ENCODE results near the gene NRIP3.
"Not testable (repeated sequence)": the region's sequence is repeated elsewhere in the genome, so short reads cannot be mapped to it uniquely, and the experiment has no call there.

The NRIP3 gene

DNA sequence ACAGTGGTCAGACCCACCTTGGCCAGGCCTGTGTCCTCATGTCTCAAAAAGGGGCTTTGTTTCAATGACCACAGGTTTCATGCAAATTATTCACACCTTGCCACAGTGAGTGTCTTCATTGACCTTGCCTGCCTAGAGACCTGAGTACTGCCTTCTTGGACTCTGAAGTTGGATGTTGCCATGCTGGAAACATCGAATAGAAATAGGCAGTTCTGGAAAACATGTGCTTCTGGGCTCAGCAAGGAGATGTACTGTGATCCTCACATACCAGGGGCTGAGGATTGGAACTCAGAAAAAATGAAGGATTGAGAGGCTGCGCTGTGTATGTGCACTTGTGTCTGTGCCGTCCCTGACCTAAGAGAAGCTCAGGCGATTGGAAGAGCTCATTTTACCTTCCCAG, 9.6 kb upstream of the NRIP3 start:
- DNase-seq (ENCODE audit: low read depth): no peak
- TF ChIP-seq, protein P1, sequence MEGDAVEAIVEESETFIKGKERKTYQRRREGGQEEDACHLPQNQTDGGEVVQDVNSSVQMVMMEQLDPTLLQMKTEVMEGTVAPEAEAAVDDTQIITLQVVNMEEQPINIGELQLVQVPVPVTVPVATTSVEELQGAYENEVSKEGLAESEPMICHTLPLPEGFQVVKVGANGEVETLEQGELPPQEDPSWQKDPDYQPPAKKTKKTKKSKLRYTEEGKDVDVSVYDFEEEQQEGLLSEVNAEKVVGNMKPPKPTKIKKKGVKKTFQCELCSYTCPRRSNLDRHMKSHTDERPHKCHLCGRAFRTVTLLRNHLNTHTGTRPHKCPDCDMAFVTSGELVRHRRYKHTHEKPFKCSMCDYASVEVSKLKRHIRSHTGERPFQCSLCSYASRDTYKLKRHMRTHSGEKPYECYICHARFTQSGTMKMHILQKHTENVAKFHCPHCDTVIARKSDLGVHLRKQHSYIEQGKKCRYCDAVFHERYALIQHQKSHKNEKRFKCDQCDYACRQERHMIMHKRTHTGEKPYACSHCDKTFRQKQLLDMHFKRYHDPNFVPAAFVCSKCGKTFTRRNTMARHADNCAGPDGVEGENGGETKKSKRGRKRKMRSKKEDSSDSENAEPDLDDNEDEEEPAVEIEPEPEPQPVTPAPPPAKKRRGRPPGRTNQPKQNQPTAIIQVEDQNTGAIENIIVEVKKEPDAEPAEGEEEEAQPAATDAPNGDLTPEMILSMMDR (conservative IDR thresholded peaks at IDR 0.05; ENCODE audit: control insufficient read depth, insufficient read depth, low read depth, low read length): no peak
- H3K4me3 ChIP-seq (ENCODE audit: control insufficient read depth, low read depth, low read length): no peak overlapping the region

- H3K4me3 ChIP-seq (ENCODE audit: control insufficient read depth, low read depth, low read length); DNase-seq (ENCODE audit: low read depth): not testable (repeated sequence)
Measured at GRCh38 chr11:9009538-9009937, 5.7 kb upstream of the NRIP3 start.

DNA sequence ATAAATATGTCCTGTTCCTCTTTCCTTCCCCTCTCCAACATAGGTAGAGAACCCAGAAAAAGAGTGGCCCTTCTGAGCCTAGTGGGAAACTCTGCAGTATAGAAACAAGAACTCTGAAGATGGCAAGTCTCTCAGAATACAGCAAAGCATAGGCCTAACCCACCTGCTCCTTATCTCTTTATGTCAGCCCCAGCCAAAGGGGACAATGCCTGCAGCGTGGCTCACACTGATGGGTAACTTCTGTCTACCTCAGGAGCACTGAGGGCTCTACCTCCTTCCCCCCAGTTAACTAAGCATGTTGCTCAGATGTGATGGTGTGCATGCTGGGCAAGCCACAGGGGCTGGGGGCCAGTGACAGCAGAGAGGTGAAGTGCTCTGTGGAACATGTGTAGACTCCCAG, 4.9 kb upstream of the NRIP3 start:
- TF ChIP-seq, protein P1 (conservative IDR thresholded peaks at IDR 0.05; ENCODE audit: control insufficient read depth, insufficient read depth, low read depth, low read length): no peak
- DNase-seq (ENCODE audit: low read depth): no peak
- no peak overlapping the region for H3K4me3 ChIP-seq (ENCODE audit: control insufficient read depth, low read depth, low read length)

GRCh38 chr11:9008011-9008550, 4.3 kb upstream of the NRIP3 start:
- TF ChIP-seq, protein P1 (conservative IDR thresholded peaks at IDR 0.05; ENCODE audit: control insufficient read depth, insufficient read depth, low read depth, low read length): no peak
- no peak overlapping the region for H3K4me3 ChIP-seq (ENCODE audit: control insufficient read depth, low read depth, low read length)
- no peak for DNase-seq (ENCODE audit: low read depth)

GRCh38 chr11:9005087-9005486, 1.3 kb upstream of the NRIP3 start:
- H3K4me3 ChIP-seq (ENCODE audit: control insufficient read depth, low read depth, low read length): no peak overlapping the region
- DNase-seq (ENCODE audit: low read depth): no peak
- TF ChIP-seq, protein P1 (conservative IDR thresholded peaks at IDR 0.05; ENCODE audit: control insufficient read depth, insufficient read depth, low read depth, low read length): no peak

DNA sequence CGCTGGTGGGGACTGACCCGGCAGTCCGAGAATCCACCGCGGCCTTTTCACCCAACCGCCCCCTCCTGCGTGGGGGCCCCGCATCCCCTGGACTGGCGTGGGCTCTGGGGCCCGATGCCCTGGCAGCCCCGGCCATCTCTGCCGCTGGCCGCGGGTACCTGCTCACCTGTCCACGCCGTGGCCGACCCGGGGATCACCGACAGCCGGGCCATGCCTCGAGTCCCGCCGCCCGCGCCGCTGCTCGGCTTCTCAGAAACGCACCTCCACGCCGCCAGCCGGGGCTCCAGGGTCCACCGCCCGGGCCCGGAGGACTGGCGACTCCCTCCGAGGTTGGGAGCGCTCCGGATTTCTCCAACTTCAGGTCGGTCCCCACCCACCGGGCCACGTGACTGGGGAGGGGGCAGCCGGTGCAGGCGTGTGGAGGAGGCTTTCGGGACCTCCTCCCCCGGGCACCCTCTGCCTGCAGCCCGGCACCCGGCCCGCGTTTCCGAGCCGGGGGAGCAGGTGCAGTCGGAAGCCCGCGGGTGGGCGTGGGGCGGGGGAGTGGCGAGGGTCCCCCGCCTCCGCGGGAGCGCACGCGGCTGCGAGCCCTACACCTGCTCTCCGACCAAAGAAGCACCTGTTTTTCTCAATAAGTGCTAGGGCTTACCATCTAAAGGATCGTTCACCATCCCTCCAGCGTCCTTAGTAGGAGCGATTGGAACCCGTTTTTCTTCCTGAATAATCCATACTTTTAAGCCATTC, 554 bp upstream of the NRIP3 start:
- peak overlapping the region; percentile 16 for H3K4me3 ChIP-seq (ENCODE audit: control insufficient read depth, low read depth, low read length)
- TF ChIP-seq, protein P1 (conservative IDR thresholded peaks at IDR 0.05; ENCODE audit: control insufficient read depth, insufficient read depth, low read depth, low read length): no peak
- DNase-seq (ENCODE audit: low read depth): no peak

- TF ChIP-seq, protein P1 (conservative IDR thresholded peaks at IDR 0.05; ENCODE audit: control insufficient read depth, insufficient read depth, low read depth, low read length): no peak
- DNase-seq (ENCODE audit: low read depth): no peak
- H3K4me3 ChIP-seq (ENCODE audit: control insufficient read depth, low read depth, low read length): peak overlapping the region; percentile 35
Measured at GRCh38 chr11:9002920-9003572, 755 bp downstream of the NRIP3 start.
